ENCODE results near the gene MAPK8. TPM values are rescaled to one million over a fixed set of nuclear protein-coding genes. Genes with fewer than 3 reads are reported as not detected.

Gene MAPK8
- total and polyA plus RNA-seq, 9 of the 15 experiments (the other 6 are each of a cell fraction or from before 2014, with no cell fraction given) = 6.4 to 159 (median 71.0) TPM

GRCh38 chr10:48470115-48470892 lies 163.8 kb downstream of the MAPK8 start (continued):
- TF ChIP-seq ZBTB11 (CRISPR knock-in tag; IDR thresholded peaks at IDR 0.05) = peak in 1 of 3 experiments; percentile 89; a peak in 2 of 6 replicates
- TF ChIP-seq ZNF740 (CRISPR knock-in tag; IDR thresholded peaks at IDR 0.05) = peak; percentile 61; the same call in 1 of the 2 replicates
- peak in 1 of 2 experiments; percentile 68; a peak in 2 of 4 replicates for TF ChIP-seq ZNF740 (tag; IDR thresholded peaks at IDR 0.05)
- TF ChIP-seq ZNF347 (CRISPR knock-in tag; IDR thresholded peaks at IDR 0.05; ENCODE audit: low read depth) = no peak
- TF ChIP-seq HDAC2 (IDR thresholded peaks at IDR 0.05) = peak; percentile 80
- TF ChIP-seq CC2D1A (IDR thresholded peaks at IDR 0.05) = peak; percentile 91; the same call in 1 of the 2 replicates
- TF ChIP-seq ZBTB17 (CRISPR knock-in tag; IDR thresholded peaks at IDR 0.05) = peak; percentile 91
- TF ChIP-seq PHF20 (IDR thresholded peaks at IDR 0.05; ENCODE audit: partially characterized antibody) = no peak
- peak; percentile 13; the same call in 1 of the 2 replicates for TF ChIP-seq CREB5 (CRISPR knock-in tag; IDR thresholded peaks at IDR 0.05)
- TF ChIP-seq HMBOX1 (IDR thresholded peaks at IDR 0.05) = peak; percentile 100

Measured in K562 (cell line).